Activated T-helper 1 cell treated with Interleukin-2 at 50 U/mL for 16 hours (primary cell): ENCODE results near the gene ARHGAP30.
"Not testable (repeated sequence)": the region's sequence is repeated elsewhere in the genome, so short reads cannot be mapped to it uniquely, and the experiment has no call there.

Experiments used
- DNase-seq: peaks from one replicate; pipeline ENCODE4 v3.0.0-alpha.2; 2020; ENCODE audit warnings: low read depth

The ARHGAP30 gene

GRCh38 chr1:161039546-161039945 lies 30.1 kb downstream of the ARHGAP30 start:
- DNase-seq: no peak

DNA sequence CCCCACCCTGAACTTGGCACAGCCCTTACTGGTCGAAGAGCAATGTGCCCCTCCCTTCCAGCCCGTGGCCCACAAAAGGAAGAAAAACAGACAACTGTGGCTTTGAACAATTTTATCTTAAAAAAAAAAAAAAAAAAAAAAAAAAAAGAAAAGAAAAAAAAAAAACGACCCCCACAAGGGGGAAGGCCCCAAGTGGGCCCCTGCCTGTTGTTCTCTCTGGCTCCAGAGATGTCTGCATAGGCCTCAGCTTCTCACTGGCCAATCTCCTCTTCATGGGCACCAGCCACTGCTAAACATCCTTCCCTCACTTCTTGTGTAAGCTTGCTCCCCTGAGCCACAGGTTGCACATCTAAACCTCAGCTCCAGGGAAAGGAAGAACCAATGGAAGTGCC lies 30.5 kb downstream of the ARHGAP30 start:
- DNase-seq: no peak

GRCh38 chr1:161038523-161039153 lies 31.1 kb downstream of the ARHGAP30 start, which contains the start of gene TSTD1:
TSS of gene TSTD1 (minus strand) at chr1:161038964. CDS start at chr1:161038889, 75 bp downstream.
- DNase-seq: peak; percentile 81

DNA sequence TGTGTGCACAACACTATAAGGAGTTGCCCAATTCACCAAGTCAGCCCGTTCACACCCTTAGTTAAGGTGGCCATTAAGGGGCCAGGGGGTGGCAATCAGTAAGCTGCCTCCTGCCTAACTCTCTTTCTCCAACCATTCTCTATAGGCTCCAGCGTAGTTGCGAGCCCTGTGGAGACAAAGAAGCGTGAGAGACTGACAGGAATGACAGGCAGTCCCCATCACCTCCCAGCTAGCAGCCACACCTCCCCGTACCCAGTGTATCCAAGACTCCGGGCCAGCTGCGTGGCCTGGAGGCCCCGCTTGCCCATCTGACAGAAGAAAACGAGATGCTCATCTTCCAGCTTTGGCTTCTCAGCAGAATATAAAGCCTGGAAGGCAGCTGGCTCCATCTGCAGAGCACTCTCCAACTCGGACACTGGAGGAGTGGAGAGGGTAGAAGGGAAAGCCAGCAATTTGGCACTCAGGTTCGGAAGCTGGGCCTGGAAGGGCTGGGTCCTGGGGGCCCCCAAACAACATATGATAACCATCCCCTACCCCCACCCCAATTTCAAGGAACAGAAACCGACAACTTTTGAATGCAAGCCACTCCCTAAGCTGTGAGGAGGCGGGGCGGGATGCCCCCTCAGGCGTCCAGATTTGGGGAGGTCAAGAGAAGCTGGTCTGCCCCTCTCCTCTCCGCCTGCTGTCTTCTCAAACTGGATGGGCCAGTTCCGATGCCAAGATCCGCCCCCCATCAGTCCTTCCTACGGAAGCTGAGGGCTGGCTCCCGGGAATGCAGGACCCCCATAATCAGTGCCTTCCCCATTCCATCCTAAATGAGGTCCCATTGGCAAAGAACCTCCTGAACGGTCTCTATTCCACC lies 31.8 kb downstream of the ARHGAP30 start:
- no peak for DNase-seq

DNA sequence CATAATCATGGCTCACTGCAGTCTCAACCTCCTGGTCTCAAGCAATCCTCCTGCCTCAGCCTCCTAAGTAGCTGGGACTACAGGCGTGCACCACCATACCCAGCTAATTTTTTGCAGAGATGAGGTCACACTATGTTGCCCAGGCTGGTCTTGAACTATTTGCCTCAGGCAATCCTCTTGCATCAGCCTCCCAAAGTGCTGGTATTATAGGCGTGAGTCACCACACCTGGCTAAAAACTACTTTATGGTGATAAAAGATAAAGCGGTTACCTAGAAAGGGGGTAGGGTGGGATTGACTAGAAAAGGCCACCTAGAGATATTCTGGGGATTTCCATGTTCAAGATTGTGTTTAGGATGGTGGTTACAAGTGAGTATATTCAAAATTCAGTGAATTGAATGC lies 35.9 kb downstream of the ARHGAP30 start:
- no peak for DNase-seq

GRCh38 chr1:161032409-161032808 lies 37.3 kb downstream of the ARHGAP30 start:
- no peak for DNase-seq

GRCh38 chr1:161031874-161032273 lies 37.8 kb downstream of the ARHGAP30 start:
- no peak for DNase-seq

DNA sequence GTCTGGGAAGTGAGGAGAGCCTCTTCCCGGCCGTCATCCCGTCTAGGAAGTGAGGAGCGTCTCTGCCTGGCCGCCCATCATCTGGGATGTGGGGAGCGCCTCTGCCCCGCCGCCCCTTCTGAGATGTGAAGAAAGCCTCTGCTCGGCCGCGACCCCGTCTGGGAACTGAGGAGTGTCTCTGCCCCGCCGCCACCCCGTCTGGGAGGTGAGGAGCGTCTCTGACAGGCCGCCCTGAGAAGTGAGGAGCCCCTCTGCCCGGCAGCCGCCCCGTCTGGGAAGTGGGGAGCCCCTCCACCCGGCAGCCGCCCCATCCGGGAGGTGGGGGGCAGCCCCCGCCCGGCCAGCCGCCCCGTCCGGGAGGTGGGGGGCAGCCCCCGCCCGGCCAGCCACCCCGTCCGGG lies 40.2 kb downstream of the ARHGAP30 start:
- not testable (repeated sequence) for DNase-seq

DNA sequence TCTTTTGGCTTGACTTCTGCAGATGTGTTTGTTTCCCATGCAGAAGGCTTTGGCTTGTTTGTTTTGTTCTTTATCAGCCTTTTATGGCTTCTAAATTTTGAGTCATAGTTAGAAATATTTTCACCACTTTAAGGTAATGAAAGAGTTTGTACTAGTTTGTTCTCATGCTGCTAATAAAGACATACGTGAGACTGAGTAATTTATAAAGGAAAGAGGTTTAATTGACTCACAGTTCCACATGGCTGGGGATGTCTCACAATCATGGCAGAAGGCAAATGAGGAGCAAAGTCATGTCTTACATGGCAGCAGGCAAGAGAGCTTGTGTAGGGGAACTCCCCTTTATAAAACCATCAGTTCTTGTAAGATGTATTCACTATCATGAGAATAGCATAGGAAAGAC lies 42.7 kb downstream of the ARHGAP30 start:
- not testable (repeated sequence) for DNase-seq

- DNase-seq: not testable (repeated sequence)
Measured at GRCh38 chr1:161022432-161022831, 47.3 kb downstream of the ARHGAP30 start.

- DNase-seq: no peak
Measured at GRCh38 chr1:161021970-161022353, 47.7 kb downstream of the ARHGAP30 start.

DNA sequence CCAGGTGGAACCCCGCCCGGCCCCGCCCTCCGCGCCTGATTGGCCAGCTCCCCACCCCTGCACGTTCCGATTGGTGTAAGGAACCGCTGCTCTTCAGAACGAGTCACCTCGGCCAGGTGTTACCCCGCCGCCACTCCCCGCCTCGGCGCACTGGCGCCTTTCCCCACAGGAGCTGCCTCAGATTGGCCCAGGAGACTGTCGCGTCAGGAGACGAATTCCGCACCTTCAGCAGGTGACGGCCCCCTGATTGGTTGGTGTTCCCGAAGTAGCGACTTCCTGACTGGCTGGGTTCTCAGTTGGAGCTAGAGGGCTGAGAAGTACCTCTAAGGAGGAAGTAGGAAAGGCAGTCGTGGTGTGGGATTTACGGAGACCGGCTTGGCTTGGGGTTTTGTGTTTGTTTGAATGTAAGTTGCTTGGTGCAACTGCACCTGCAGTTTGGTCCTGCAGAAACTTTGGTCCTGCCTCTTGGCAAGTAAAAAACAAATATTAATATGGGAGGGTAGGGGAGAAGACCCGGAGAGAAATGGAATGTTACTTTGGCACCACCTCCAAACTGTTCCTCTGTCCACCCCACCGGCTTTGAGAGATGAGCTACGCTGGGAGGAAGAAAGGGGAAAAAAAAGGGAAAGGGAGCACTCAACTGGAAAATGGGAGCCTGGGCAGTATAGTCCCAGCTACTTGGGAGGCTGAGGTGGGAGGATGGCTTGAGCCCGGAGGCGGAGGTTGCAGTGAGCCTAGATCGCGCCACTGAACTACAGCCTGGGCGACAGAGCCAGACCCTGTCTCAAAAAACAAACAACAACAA lies 48.3 kb downstream of the ARHGAP30 start:
- peak; percentile 81 for DNase-seq

DNA sequence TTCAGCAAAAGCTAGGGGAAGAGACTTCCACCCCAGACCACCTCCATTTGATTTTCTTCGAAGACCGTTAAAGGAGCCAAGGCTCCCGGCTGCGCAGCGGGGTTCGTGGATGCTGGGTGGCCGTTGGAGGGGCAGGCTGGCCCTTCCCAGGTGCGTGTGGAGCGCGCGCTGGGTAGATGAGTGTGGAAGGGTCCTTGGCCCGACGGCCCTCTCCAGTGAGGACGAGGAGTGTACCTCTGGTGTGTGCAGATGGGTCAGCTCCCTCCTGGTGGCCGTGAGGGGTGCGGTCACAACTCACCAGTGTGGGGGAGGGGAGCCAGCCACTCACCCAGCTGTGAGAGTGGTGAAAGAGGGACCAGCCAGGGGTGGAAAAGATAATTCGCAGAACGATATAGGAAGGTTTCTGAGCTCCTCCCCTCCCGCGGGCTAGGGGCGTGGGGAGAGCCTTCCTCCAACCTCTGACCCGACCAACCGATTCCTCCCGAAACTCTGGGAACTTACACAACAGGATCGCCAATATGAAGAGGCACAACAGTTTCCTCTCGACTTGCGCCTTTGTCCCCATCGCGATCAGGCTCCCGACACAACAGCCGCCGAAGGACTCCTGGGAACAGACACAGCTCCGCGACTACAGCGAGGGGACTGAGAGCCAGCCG lies 49.1 kb downstream of the ARHGAP30 start, which contains the start of gene F11R:
Gene F11R, minus strand, starts transcription at position 644 of the 656 bp plus-strand sequence. Its CDS starts 79 bp downstream, at position 565.
- DNase-seq: peak; percentile 17

DNA sequence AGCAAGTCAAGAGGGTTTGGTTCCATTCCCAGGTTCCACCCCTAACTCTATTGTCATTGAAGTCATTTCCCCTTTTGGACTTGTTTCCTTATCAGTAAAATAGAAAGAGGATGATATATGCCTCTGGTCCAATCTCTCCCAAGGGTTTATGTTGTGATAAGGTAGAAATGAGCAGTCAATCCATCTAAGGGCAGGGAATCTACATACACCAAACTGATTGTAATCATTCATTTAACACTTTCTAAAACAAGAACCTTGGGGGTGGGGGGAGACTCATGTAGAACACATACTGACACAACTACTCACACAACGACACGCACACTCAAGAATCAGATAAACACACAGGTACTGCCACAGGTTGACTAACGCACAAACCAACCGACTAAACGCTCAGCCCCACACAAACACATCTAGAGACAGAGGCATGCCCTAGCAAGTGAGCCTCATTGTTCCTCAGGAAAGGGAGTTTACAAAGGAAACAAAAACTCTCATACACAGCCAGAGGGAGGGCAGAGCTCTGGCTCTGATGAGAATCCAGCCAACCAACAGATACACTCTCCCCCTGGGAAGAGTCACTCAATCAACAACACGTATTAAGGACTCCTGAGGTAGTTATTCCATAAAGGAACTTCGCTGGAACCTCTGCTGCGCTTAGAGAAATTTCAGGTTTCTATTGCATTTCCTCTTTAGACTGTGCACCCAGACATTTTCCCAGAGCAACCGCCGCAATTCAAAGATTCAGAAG lies 49.8 kb downstream of the ARHGAP30 start:
- DNase-seq: no peak

- DNase-seq: not testable (repeated sequence)
Measured at GRCh38 chr1:161019111-161019660, 50.5 kb downstream of the ARHGAP30 start.

DNA sequence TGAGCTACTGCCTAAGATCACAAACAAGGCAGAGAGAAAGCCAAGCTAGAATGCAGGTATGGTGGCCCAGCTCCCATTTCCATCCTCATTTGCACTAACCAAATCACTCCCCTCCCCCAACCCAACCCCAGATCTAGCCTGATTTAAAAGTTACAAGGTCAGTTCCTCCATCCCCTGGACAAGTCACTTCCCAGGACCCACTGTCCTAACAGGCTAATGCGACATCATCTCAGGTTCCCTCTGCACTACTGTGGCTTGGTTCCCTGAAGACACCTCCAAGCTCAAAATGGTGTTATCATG lies 51.1 kb downstream of the ARHGAP30 start:
- DNase-seq: no peak

- DNase-seq: no peak
Measured at GRCh38 chr1:161017756-161018630, 51.7 kb downstream of the ARHGAP30 start.

DNA sequence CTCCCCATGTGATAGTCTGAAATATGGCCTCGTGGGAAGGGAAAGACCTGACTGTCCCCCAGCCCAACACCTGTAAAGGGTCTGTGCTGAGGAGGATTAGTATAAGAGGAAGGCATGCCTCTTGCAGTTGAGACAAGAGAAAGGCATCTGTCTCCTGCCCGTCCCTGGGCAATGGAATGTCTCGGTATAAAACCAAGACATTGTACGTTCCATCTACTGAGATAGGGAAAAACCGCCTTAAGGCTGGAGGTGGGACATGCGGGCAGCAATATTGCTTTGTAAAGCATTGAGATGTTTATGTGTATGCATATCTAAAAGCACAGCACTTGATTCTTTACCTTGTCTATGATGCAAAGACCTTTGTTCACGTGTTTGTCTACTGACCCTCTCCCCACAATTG lies 52.5 kb downstream of the ARHGAP30 start:
- DNase-seq: not testable (repeated sequence)

DNA sequence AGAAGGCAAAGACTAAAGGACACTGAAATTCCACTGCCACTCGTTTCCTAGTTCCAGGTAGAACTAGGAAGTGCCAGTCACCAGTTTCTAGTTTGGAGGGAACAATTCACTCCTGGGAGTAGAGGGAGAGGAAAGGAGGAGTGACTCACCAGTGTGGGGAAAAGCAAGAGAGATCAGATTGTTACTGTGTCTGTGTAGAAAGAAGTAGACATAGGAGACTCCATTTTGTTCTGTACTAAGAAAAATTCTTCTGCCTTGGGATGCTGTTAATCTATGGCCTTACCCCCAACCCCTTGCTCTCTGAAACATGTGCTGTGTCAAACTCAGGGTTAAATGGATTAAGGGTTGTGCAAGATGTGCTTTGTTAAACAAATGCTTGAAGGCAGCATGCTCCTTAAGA lies 53.0 kb downstream of the ARHGAP30 start:
- not testable (repeated sequence) for DNase-seq
